22Rv1 (cell line): ENCODE measurements around the gene CDC42EP5.
A peak's percentile ranks its signal among the peaks of the same experiment; 100 is the strongest.

Experiments
- CTCF ChIP-seq: fragments of 450-650 bp; IDR thresholded peaks from 2 replicates; pipeline ENCODE4 v1.5.1; 2017; ENCODE audit warnings: mild to moderate bottlenecking
- ZFX ChIP-seq: fragments of 450-650 bp; IDR thresholded peaks from 2 replicates; pipeline ENCODE4 v1.6.1; 2017; ENCODE audit warnings: antibody characterized with exemption, borderline replicate concordance

GRCh38 chr19:54464630-54465425 lies 8.3 kb downstream of the CDC42EP5 start:
- TF ChIP-seq CTCF = 0 out of 2 replicates have a peak, but pooled peaks have one; percentile 3
- TF ChIP-seq ZFX = no peak
